K562 (cell line): Measurements from ENCODE around the gene GART. TPM values are rescaled to one million over a fixed set of nuclear protein-coding genes. Genes with fewer than 3 reads are reported as not detected.

Experiments
- ATAC-seq: fragments of 200-7000 bp; cut with Tn5 transposase; 3 replicates; pipeline ENCODE4 v1.9.1; 2020; ENCODE audit warnings: moderate library complexity
- BruUV-seq: library from RNA; stranded (reverse); fragments of 400-500 nt; replicated peaks from 2 replicates; lab custom pipeline; 2021; lab: Mats Ljungman, UMichigan
- CTCF ChIA-PET: fragments of 300-600 bp; formaldehyde crosslinking; extraction: SDS; loops from one replicate; lab custom pipeline; 2021; ENCODE audit warnings: low intra/inter-chr PET ratio; lab: Yijun Ruan, JAX
- POLR2A ChIA-PET: fragments of 300-600, 350-650 bp; sonication (Branson Sonifier 250); formaldehyde crosslinking; extraction: SDS; loops from one replicate; lab custom pipeline; 2021; ENCODE audit warnings: antibody characterized with exemption, inconsistent platforms; lab: Yijun Ruan, JAX
- DNase-seq, 4 experiments: peaks; one replicate each; pipeline versions ENCODE4 v3.0.0 to v3.0.0-alpha.2; 2011 to 2018; ENCODE audit warnings: low spot score in 3 of 4, mixed read lengths in 3 of 4; ENCODE audit errors: extremely low read depth in 1 of 4
- FAIRE-seq: peaks from 2 replicates; lab custom pipeline; 2011; peaks lifted over from hg19 to GRCh38; lab: Jason Lieb, UNC
- H2AFZ ChIP-seq: 2 replicates; pipeline ENCODE4 v1.6.0; 2011; ENCODE audit warnings: low read depth, low read length, control low read depth, inconsistent platforms
- H3K27ac ChIP-seq: fragments of 200-600 bp; 3 replicates; pipeline ENCODE4 v1.8.0; 2011; ENCODE audit warnings: low read depth, mild to moderate bottlenecking, control low read depth, inconsistent platforms, low read length, moderate library complexity, mixed read lengths; ENCODE audit errors: extremely low read depth
- H3K27me3 ChIP-seq, 2 experiments: fragments of 300-600 bp in 1 of 2; 2 replicates in 1 of 2; 3 replicates in 1 of 2; pipeline versions ENCODE4 v1.6.0 to v1.8.0; 2011; ENCODE audit warnings: inconsistent platforms in 2 of 2, low read length in 2 of 2, mild to moderate bottlenecking in 1 of 2, mixed read lengths in 1 of 2, moderate library complexity in 1 of 2; ENCODE audit not compliant: control insufficient read depth in 2 of 2, insufficient read depth in 2 of 2
- H3K36me3 ChIP-seq: fragments of 300-600 bp; 3 replicates; pipeline ENCODE4 v1.8.0; 2011; ENCODE audit warnings: mild to moderate bottlenecking, low read length, inconsistent platforms; ENCODE audit not compliant: control insufficient read depth, insufficient read depth
- H3K4me1 ChIP-seq, 2 experiments: fragments of 200-600 bp in 1 of 2; replicated peaks in 1 of 2; 2 replicates in 1 of 2; 3 replicates in 1 of 2; pipeline versions ENCODE4 v1.5.1 to v1.8.0; 2011; ENCODE audit warnings: inconsistent platforms in 2 of 2, low read length in 2 of 2, mild to moderate bottlenecking in 1 of 2, mixed read lengths in 1 of 2, moderate library complexity in 1 of 2; ENCODE audit not compliant: control insufficient read depth in 2 of 2, insufficient read depth in 2 of 2
- H3K4me2 ChIP-seq: 2 replicates; pipeline ENCODE4 v1.6.1; 2011; ENCODE audit warnings: low read length, control low read depth, inconsistent platforms, mixed read lengths; ENCODE audit not compliant: insufficient read depth
- H3K4me3 ChIP-seq: fragments of 200-600 bp; sonication (generic), shearing (Covaris generic); 2 replicates; pipeline ENCODE4 v1.5.1; 2016; ENCODE audit warnings: control low read depth, inconsistent platforms
- H3K79me2 ChIP-seq: fragments of 200-600 bp; 3 replicates; pipeline ENCODE4 v1.8.0; 2011; ENCODE audit warnings: low read length, inconsistent platforms; ENCODE audit not compliant: control insufficient read depth, insufficient read depth
- H3K9ac ChIP-seq, 2 experiments: 2 replicates each; pipeline versions ENCODE4 v1.6.0 to v1.6.1; 2011; ENCODE audit warnings: low read depth in 2 of 2, low read length in 2 of 2, control low read depth in 1 of 2, inconsistent platforms in 1 of 2, mild to moderate bottlenecking in 1 of 2, mixed read lengths in 1 of 2; ENCODE audit not compliant: insufficient read depth in 1 of 2
- H3K9me1 ChIP-seq: one replicate; pipeline ENCODE4 v1.6.0; 2011; ENCODE audit warnings: inconsistent platforms, mild to moderate bottlenecking, low read length, moderate library complexity; ENCODE audit not compliant: control insufficient read depth, insufficient read depth
- H3K9me3 ChIP-seq: replicated peaks from 2 replicates; pipeline ENCODE4 v1.5.1; 2011; ENCODE audit warnings: low read depth, low read length, inconsistent platforms; ENCODE audit not compliant: control insufficient read depth, insufficient read depth
- H4K20me1 ChIP-seq: replicated peaks from 2 replicates; pipeline ENCODE4 v1.6.1; 2011; ENCODE audit warnings: low read length, inconsistent platforms, mixed read lengths; ENCODE audit not compliant: control insufficient read depth, insufficient read depth
- EHMT2 ChIP-seq: fragments of 450-650 bp; IDR thresholded peaks from 2 replicates; pipeline ENCODE4 v1.6.1; 2018; ENCODE audit warnings: antibody characterized with exemption
- FUS ChIP-seq: fragments of 200-400 bp; formaldehyde crosslinking; optimal IDR thresholded peaks from 2 replicates; pipeline ENCODE3; 2017; ENCODE audit warnings: low read depth, low read length
- RBM39 ChIP-seq: fragments of 200-400 bp; formaldehyde crosslinking; optimal IDR thresholded peaks from 2 replicates; pipeline ENCODE3; 2018; ENCODE audit warnings: low read depth, low read length
- WHSC1 ChIP-seq: IDR thresholded peaks from one replicate; pipeline ENCODE4 v1.6.1; 2012; ENCODE audit warnings: low read length, control low read depth, inconsistent platforms
- ZKSCAN8 ChIP-seq: fragments of 200-800 bp; sonication (Bioruptor generic); IDR thresholded peaks from 2 replicates; pipeline ENCODE4 v1.6.1; 2016; ENCODE audit warnings: missing genetic modification characterization, missing compliant biosample characterization
- ZNF274 ChIP-seq: IDR thresholded peaks from 2 replicates; pipeline ENCODE4 v1.6.1; 2011; ENCODE audit warnings: low read depth, mild to moderate bottlenecking, low read length, moderate library complexity, borderline replicate concordance
- ZNF311 ChIP-seq: fragments of 250-450 bp; sonication (Bioruptor Pico); IDR thresholded peaks from 2 replicates; pipeline ENCODE4 v1.4.0; 2020; ENCODE audit warnings: mild to moderate bottlenecking, moderate library complexity
- WGBS: fragments of 100-300 bp; shearing (Covaris generic); methylation state at CpG from one replicate; pipeline ENCODE4 v1.1.6; 2016; ENCODE audit warnings: low coverage, mixed read lengths; ENCODE audit not compliant: insufficient coverage; ENCODE audit errors: missing lambda C conversion rate; 5-methylcytosine and 5-hydroxymethylcytosine counted together
- in situ Hi-C: fragments of 300-500 bp; cut with MboI; formaldehyde crosslinking; loops from 4 replicates; pipeline ENCODE4 v1.15.0; 2018; ENCODE audit warnings: inconsistent platforms, mixed read lengths
- intact Hi-C: fragments of 100-400 bp; cut with micrococcal nuclease; formaldehyde crosslinking; loops from 2 replicates; pipeline ENCODE4 v1.14.2; 2022
- polyA plus RNA-seq, 8 experiments: library from polyadenylated mRNA; depleted of rRNA in 4 of 8; stranded (reverse) in 5 of 8; unstranded in 3 of 8; fragments of >200 nt; fragmentation: Nextera tagmentation in 2 of 8; fragmentation: Illumina TruSeq in 1 of 8; extraction: Ambion mirVana in 2 of 8; extraction: Trizol in 1 of 8; gene quantifications; 2 replicates each; pipeline versions ENCODE4 v1.2.1 to v1.2.3, GENCODE V29; 2011 to 2014; ENCODE audit warnings: inconsistent platforms in 1 of 8, missing spikeins in 1 of 8
- total RNA-seq, 7 experiments: library from RNA; depleted of rRNA in 6 of 7; stranded (reverse); fragments of >200 nt in 6 of 7; fragmentation: Illumina TruSeq in 2 of 7; extraction: Trizol in 2 of 7; gene quantifications; 2 replicates each; pipeline versions ENCODE4 v1.2.1 to v1.2.3, GENCODE V29; 2011 to 2021; ENCODE audit warnings: low replicate concordance in 1 of 7
- TF ChIP-seq, protein P1 (sequence below), 2 experiments: fragments of 450-650 bp; formaldehyde crosslinking in 1 of 2; IDR thresholded peaks; 2 replicates each; pipeline versions ENCODE4 v1.4.0 to v1.6.1; 2014 to 2020; ENCODE audit warnings: mild to moderate bottlenecking in 2 of 2, borderline replicate concordance in 1 of 2, low read depth in 1 of 2
- TF ChIP-seq, protein P2 (sequence below): sonication (generic); formaldehyde crosslinking; IDR thresholded peaks from 2 replicates; pipeline ENCODE4 v1.5.0; 2020; ENCODE audit warnings: missing genetic modification reagents
- TF ChIP-seq, protein P3 (sequence below): sonication (generic); formaldehyde crosslinking; IDR thresholded peaks from 2 replicates; pipeline ENCODE4 v1.8.1; 2023; ENCODE audit warnings: mild to moderate bottlenecking, missing genetic modification reagents

GART gene
- total and polyA plus RNA-seq, 9 of the 15 experiments (the other 6 are each of a cell fraction or from before 2014, with no cell fraction given) = 141 to 429 (median 349) TPM

DNA sequence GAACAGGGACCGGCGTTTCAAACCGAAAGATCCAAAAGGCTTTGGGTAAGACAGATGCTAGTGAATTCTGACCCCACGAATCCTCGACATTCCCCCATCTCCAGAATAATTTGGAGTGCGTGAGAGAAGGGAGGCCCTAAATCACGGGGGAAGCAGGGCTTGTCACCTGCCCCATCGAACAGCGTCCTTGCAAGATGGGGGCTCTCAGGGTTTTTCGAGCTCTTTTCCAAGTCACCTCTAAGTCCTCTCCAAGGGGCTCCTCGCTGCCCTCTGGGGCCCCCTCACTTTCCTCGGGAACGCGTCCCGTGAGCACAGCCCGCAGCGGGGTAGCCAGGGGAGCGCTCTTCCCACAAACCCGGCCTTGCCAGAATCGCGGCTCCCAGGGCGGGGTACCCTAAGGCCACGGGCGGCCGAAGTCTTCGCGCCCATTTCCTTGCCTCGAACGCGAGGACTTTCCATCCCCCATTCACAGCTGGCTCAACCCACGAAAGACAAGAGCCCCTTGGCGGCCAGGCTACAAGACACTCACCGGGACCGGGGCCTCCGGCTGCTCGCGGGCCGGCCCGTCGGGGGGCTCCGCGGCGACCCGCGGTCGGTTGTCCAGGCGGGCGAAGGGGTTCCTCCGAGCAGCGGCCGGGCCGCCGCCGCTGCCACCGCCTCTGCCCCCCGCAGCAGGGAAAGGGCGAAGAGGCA is 46.0 kb upstream of the GART start:
- ATAC-seq = peak; percentile 60
- intact Hi-C loops = loop anchor here (10.0 kb wide), 1 partner anchor 387 kb away; no protein-coding TSS in a partner anchor
- in situ Hi-C loops = no loop called here
- no peaks in the 10 kb centered on the region for H3K27me3 ChIP-seq
- H4K20me1 ChIP-seq = no peaks in the 10 kb centered on the region
- WGBS = under 1% methylated on average over 38 of the region's 57 CpGs
- peaks cover 32% of the 10 kb centered on the region for H3K79me2 ChIP-seq
- H3K27ac ChIP-seq = peak overlapping the region; percentile 53
- ChIA-PET POLR2A (interaction anchor here (0.8 to 2.4 kb wide), 10 partner anchors 8 to 312 kb away, joined by 3 to 15 read pairs (median 7); partner anchors contain the start of genes SON and TMEM50B), CTCF (no interaction called here)
- peak overlapping the region; percentile 89 for H3K4me3 ChIP-seq
- H2AFZ ChIP-seq = peak overlapping the region; percentile 75
- no peak for FAIRE-seq
- H3K4me1 ChIP-seq = peaks cover 13 to 24% of the 10 kb centered on the region in 2 experiments; a peak in 4 of 5 replicates
- H3K9me1 ChIP-seq = no peaks in the 10 kb centered on the region
- peaks cover 39% of the 10 kb centered on the region for H3K36me3 ChIP-seq
- no peaks in the 10 kb centered on the region for H3K9me3 ChIP-seq
- BruUV-seq = no TSS peak
- H3K9ac ChIP-seq = peak overlapping the region; percentile 91 to 98
- peak overlapping the region; percentile 92 for H3K4me2 ChIP-seq
- peak in 3 of 4 experiments; percentile 57 to 67 (median 63) for DNase-seq
- no peak for TF ChIP-seq EHMT2
- peak; percentile 80 for TF ChIP-seq RBM39
- no peak for TF ChIP-seq ZKSCAN8 (CRISPR knock-in tag)
- no peak for TF ChIP-seq FUS
- TF ChIP-seq WHSC1 = no peak
- TF ChIP-seq, protein P1, sequence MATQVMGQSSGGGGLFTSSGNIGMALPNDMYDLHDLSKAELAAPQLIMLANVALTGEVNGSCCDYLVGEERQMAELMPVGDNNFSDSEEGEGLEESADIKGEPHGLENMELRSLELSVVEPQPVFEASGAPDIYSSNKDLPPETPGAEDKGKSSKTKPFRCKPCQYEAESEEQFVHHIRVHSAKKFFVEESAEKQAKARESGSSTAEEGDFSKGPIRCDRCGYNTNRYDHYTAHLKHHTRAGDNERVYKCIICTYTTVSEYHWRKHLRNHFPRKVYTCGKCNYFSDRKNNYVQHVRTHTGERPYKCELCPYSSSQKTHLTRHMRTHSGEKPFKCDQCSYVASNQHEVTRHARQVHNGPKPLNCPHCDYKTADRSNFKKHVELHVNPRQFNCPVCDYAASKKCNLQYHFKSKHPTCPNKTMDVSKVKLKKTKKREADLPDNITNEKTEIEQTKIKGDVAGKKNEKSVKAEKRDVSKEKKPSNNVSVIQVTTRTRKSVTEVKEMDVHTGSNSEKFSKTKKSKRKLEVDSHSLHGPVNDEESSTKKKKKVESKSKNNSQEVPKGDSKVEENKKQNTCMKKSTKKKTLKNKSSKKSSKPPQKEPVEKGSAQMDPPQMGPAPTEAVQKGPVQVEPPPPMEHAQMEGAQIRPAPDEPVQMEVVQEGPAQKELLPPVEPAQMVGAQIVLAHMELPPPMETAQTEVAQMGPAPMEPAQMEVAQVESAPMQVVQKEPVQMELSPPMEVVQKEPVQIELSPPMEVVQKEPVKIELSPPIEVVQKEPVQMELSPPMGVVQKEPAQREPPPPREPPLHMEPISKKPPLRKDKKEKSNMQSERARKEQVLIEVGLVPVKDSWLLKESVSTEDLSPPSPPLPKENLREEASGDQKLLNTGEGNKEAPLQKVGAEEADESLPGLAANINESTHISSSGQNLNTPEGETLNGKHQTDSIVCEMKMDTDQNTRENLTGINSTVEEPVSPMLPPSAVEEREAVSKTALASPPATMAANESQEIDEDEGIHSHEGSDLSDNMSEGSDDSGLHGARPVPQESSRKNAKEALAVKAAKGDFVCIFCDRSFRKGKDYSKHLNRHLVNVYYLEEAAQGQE (IDR thresholded peaks at IDR 0.05; ENCODE audit: borderline replicate concordance) = no peak
- TF ChIP-seq, protein P1 (CRISPR knock-in tag; IDR thresholded peaks at IDR 0.05; ENCODE audit: low read depth) = no peak
- no peak for TF ChIP-seq ZNF311
- no peak for TF ChIP-seq ZNF274
- TF ChIP-seq, protein P2, sequence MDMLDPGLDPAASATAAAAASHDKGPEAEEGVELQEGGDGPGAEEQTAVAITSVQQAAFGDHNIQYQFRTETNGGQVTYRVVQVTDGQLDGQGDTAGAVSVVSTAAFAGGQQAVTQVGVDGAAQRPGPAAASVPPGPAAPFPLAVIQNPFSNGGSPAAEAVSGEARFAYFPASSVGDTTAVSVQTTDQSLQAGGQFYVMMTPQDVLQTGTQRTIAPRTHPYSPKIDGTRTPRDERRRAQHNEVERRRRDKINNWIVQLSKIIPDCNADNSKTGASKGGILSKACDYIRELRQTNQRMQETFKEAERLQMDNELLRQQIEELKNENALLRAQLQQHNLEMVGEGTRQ (CRISPR knock-in tag) = no peak
- TF ChIP-seq, protein P3, sequence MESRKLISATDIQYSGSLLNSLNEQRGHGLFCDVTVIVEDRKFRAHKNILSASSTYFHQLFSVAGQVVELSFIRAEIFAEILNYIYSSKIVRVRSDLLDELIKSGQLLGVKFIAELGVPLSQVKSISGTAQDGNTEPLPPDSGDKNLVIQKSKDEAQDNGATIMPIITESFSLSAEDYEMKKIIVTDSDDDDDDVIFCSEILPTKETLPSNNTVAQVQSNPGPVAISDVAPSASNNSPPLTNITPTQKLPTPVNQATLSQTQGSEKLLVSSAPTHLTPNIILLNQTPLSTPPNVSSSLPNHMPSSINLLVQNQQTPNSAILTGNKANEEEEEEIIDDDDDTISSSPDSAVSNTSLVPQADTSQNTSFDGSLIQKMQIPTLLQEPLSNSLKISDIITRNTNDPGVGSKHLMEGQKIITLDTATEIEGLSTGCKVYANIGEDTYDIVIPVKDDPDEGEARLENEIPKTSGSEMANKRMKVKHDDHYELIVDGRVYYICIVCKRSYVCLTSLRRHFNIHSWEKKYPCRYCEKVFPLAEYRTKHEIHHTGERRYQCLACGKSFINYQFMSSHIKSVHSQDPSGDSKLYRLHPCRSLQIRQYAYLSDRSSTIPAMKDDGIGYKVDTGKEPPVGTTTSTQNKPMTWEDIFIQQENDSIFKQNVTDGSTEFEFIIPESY (CRISPR knock-in tag) = no peak
